ENCODE measurements around the gene LRRN2. TPM values are rescaled to one million over a fixed set of nuclear protein-coding genes. Genes with fewer than 3 reads are reported as not detected.

The LRRN2 gene
- total and polyA plus RNA-seq, 2 of the 8 experiments (the other 6 are each of a cell fraction or from before 2014, with no cell fraction given): 1.8 to 2.3 TPM

DNA sequence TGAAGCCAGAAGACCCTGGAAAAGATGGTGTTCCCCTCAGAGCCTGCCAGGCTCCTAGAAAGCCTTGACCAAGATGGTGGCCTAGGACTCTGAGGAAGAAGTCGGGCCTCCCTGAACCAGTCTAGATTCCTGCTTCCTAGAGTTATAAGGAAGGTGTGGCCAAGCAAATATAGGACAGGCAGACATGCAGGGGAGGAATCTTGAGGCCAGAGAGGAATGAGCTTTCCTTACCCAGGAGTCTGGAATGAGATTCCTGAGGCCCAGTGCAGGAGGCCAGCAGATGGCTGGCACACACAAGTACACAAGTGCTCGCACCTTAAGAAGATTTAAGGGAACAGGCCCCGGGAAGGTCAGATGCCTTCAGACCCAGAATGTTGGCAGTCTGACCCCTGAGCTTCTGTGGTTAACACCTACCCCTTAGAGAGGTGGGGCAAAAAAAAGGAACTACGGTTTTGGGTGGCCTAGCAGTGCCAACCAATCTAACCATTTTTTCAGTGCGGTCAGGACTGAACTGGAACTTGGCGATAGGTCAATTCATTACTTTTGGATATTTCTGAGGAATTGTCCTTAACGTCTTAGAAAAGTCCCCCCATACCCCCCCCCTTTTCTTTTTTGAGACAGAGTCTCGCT is 96.0 kb downstream of the LRRN2 start:
- Histone ChIP-seq H2BK5ac (ENCODE audit: low read depth, low read length) (no peak overlapping the region), H3K56ac (replicated peaks; ENCODE audit: insufficient read length, low read depth, low read length) (no peak overlapping the region), H3K27ac (ENCODE audit: low read depth, low read length) (no peak overlapping the region), H3K27me3 (replicated peaks in 1 of 4; ENCODE audit: control insufficient read depth in 3 of 4, extremely low read depth in 1 of 4, insufficient read depth in 3 of 4, low read length in 3 of 4) (no peaks in the 10 kb centered on the region), H2BK15ac (ENCODE audit: low read length) (0 out of 2 replicates have a peak overlapping the region, but pooled peaks have one; percentile 81), H3K9me3 (ENCODE audit: insufficient read depth in 2 of 2, low read depth in 1 of 2, low read length in 1 of 2) (no peaks in the 10 kb centered on the region), H3K23ac (ENCODE audit: insufficient read length) (no peak overlapping the region), H3K14ac (ENCODE audit: insufficient read length) (no peak overlapping the region), H2AFZ (ENCODE audit: low read length) (peak overlapping the region; percentile 76; the same call in 1 of the 2 replicates), H4K20me1 (replicated peaks in 1 of 2; ENCODE audit: control insufficient read depth in 1 of 2, insufficient read depth in 2 of 2, low read length in 2 of 2) (no peaks in the 10 kb centered on the region), H3K23me2 (ENCODE audit: low read depth, low read length) (no peaks in the 10 kb centered on the region), H2AK5ac (ENCODE audit: low read depth, low read length) (0 out of 2 replicates have a peak overlapping the region, but pooled peaks have one; percentile 40), H2BK12ac (ENCODE audit: low read depth, low read length) (peak overlapping the region; percentile 27; the same call in 1 of the 2 replicates), H3K4me1 (replicated peaks in 1 of 4; ENCODE audit: control insufficient read depth in 3 of 4, insufficient read depth in 4 of 4, low read length in 3 of 4) (peaks cover 6 to 14% (median 9%) of the 10 kb centered on the region in 4 experiments), H3K79me1 (ENCODE audit: low read depth, low read length) (no peaks in the 10 kb centered on the region), H4K8ac (ENCODE audit: extremely low read depth, insufficient read depth, low read length) (peak overlapping the region; percentile 78), H3K9ac (replicated peaks in 1 of 4; ENCODE audit: extremely low read depth in 1 of 4, low read depth in 3 of 4, low read length in 3 of 4) (no peak overlapping the region), H4K5ac (ENCODE audit: insufficient read length, low read depth, low read length) (no peak overlapping the region), H3K18ac (ENCODE audit: extremely low read depth, low read length) (no peak overlapping the region), H2BK120ac (replicated peaks; ENCODE audit: low read depth, low read length) (no peak overlapping the region), H3K36me3 (ENCODE audit: control insufficient read depth in 2 of 4, insufficient read depth in 4 of 4, low read length in 3 of 4) (no peaks in the 10 kb centered on the region), H3K4ac (replicated peaks; ENCODE audit: insufficient read length, low read depth, low read length) (no peak overlapping the region), H3K4me2 (ENCODE audit: insufficient read depth in 1 of 2, low read depth in 2 of 2, low read length in 2 of 2) (no peak overlapping the region), H3K79me2 (ENCODE audit: control insufficient read depth in 1 of 2, insufficient read depth in 2 of 2, low read length in 2 of 2) (no peaks in the 10 kb centered on the region), H4K91ac (replicated peaks; ENCODE audit: insufficient read length, low read length) (no peak overlapping the region), H3K4me3 (ENCODE audit: extremely low read depth in 1 of 4, insufficient read depth in 2 of 4, low read depth in 3 of 4, low read length in 4 of 4) (no peak overlapping the region), H2BK20ac (ENCODE audit: low read length) (peak overlapping the region; percentile 67; the same call in 1 of the 2 replicates)
- ChIA-PET CTCF (ENCODE audit: partially characterized antibody) (interaction anchor here (0.7 to 2.2 kb wide), 13 partner anchors 9 to 217 kb away, joined by 3 to 10 read pairs (median 4); no protein-coding TSS in a partner anchor), POLR2A (ENCODE audit: partially characterized antibody) (interaction anchor here (0.6 to 2.0 kb wide), 3 partner anchors 14 to 74 kb away, joined by 3 to 7 read pairs (median 4); partner anchors contain the start of gene MDM4)
- 89% methylated on average over 6 of the region's 8 CpGs; no CpG with 5 or more reads in 1 of the 2 experiments for WGBS, 2 experiments (ENCODE audit: extremely low coverage in 1 of 2, insufficient coverage in 1 of 2, insufficient read length in 1 of 2, insufficient replicate concordance in 2 of 2, low coverage in 1 of 2, low lambda C conversion rate in 2 of 2, missing lambda C conversion rate in 1 of 2)
- DNase-seq (ENCODE audit: low read depth in 1 of 2, low spot score in 2 of 2) (no peak), FAIRE-seq (no peak)
- no peak for TF ChIP-seq BACH1 (IDR thresholded peaks at IDR 0.05; ENCODE audit: low read length)
- no peak for TF ChIP-seq SUZ12 (IDR thresholded peaks at IDR 0.05; ENCODE audit: low read length)
- TF ChIP-seq SP2 (IDR thresholded peaks at IDR 0.05; ENCODE audit: low read length): no peak
- TF ChIP-seq HDAC6 (IDR thresholded peaks at IDR 0.05; ENCODE audit: low read depth, low read length): no peak
- TF ChIP-seq KDM5A (IDR thresholded peaks at IDR 0.05; ENCODE audit: low read length): no peak
- no peak for TF ChIP-seq CBX8 (IDR thresholded peaks at IDR 0.05; ENCODE audit: borderline replicate concordance, low read depth, low read length)
- TF ChIP-seq SIX5 (IDR thresholded peaks at IDR 0.05; ENCODE audit: low read depth, low read length): no peak
- no peak for TF ChIP-seq SIRT6 (IDR thresholded peaks at IDR 0.05; ENCODE audit: low read length)
- no peak for TF ChIP-seq SAP30 (IDR thresholded peaks at IDR 0.05; ENCODE audit: insufficient read depth, insufficient replicate concordance, low read length)
- TF ChIP-seq TCF12 (IDR thresholded peaks at IDR 0.05; ENCODE audit: low read depth, low read length): no peak
- no peak for TF ChIP-seq NANOG (IDR thresholded peaks at IDR 0.05; ENCODE audit: insufficient read depth, low read depth, low read length, poor library complexity, severe bottlenecking)
